ENCODE measurements around the gene ACTR1B.
A peak's percentile ranks its signal among the peaks of the same experiment; 100 is the strongest.
"Not testable (repeated sequence)": the region's sequence is repeated elsewhere in the genome, so short reads cannot be mapped to it uniquely, and the experiment has no call there.

Gene ACTR1B

GRCh38 chr2:97663962-97664635, at the start of gene ACTR1B:
ACTR1B (minus strand) TSS chr2:97664044; CDS start chr2:97663890, 154 bp downstream.
- Histone ChIP-seq H3K9me3 (ENCODE audit: severe bottlenecking) (no peaks in the 10 kb centered on the region), H3K36me3 (ENCODE audit: low read depth) (peaks cover 15% of the 10 kb centered on the region), H3K4me3 (ENCODE audit: severe bottlenecking) (peak within 1 kb of the TSS; percentile 85), H3K27ac (ENCODE audit: poor library complexity, severe bottlenecking) (peak within 1 kb of the TSS; percentile 88), H3K27me3 (ENCODE audit: insufficient read depth, poor library complexity, severe bottlenecking) (no peaks in the 10 kb centered on the region), H3K4me1 (ENCODE audit: insufficient read depth, poor library complexity, severe bottlenecking) (no peaks in the 10 kb centered on the region)
- peak; percentile 77 for TF ChIP-seq CTCF (IDR thresholded peaks at IDR 0.05; ENCODE audit: poor library complexity, severe bottlenecking)
- peak; percentile 97 for DNase-seq (ENCODE audit: low spot score)
- ATAC-seq (ENCODE audit: low read depth) = peak; percentile 86

GRCh38 chr2:97712693-97713295, 49.0 kb upstream of the ACTR1B start:
- no peaks in the 10 kb centered on the region for H3K9me3 ChIP-seq (ENCODE audit: severe bottlenecking)
- DNase-seq (ENCODE audit: low spot score) (no peak), ATAC-seq (ENCODE audit: low read depth) (no peak)
- no peaks in the 10 kb centered on the region for H3K36me3 ChIP-seq (ENCODE audit: low read depth)
- H3K27me3 ChIP-seq (ENCODE audit: insufficient read depth, poor library complexity, severe bottlenecking) = no peaks in the 10 kb centered on the region
- H3K4me1 ChIP-seq (ENCODE audit: insufficient read depth, poor library complexity, severe bottlenecking) = no peaks in the 10 kb centered on the region
- TF ChIP-seq CTCF (IDR thresholded peaks at IDR 0.05; ENCODE audit: poor library complexity, severe bottlenecking) = no peak
- no peak overlapping the region for H3K4me3 ChIP-seq (ENCODE audit: severe bottlenecking)
- H3K27ac ChIP-seq (ENCODE audit: poor library complexity, severe bottlenecking) = no peak overlapping the region

- not testable (repeated sequence) for DNase-seq (ENCODE audit: low spot score); H3K9me3 ChIP-seq (ENCODE audit: severe bottlenecking); ATAC-seq (ENCODE audit: low read depth); H3K27me3 ChIP-seq (ENCODE audit: insufficient read depth, poor library complexity, severe bottlenecking); H3K27ac ChIP-seq (ENCODE audit: poor library complexity, severe bottlenecking); H3K4me1 ChIP-seq (ENCODE audit: insufficient read depth, poor library complexity, severe bottlenecking); H3K36me3 ChIP-seq (ENCODE audit: low read depth); H3K4me3 ChIP-seq (ENCODE audit: severe bottlenecking)
These were observed 48.3 kb upstream of the ACTR1B start for GRCh38 chr2:97712175-97712574.

- no peak for TF ChIP-seq CTCF (IDR thresholded peaks at IDR 0.05; ENCODE audit: poor library complexity, severe bottlenecking)
- Histone ChIP-seq H3K4me3 (ENCODE audit: severe bottlenecking) (no peak overlapping the region), H3K4me1 (ENCODE audit: insufficient read depth, poor library complexity, severe bottlenecking) (no peaks in the 10 kb centered on the region), H3K27ac (ENCODE audit: poor library complexity, severe bottlenecking) (no peak overlapping the region), H3K9me3 (ENCODE audit: severe bottlenecking) (no peaks in the 10 kb centered on the region), H3K36me3 (ENCODE audit: low read depth) (no peaks in the 10 kb centered on the region), H3K27me3 (ENCODE audit: insufficient read depth, poor library complexity, severe bottlenecking) (no peaks in the 10 kb centered on the region)
- ATAC-seq (ENCODE audit: low read depth) = no peak
- no peak for DNase-seq (ENCODE audit: low spot score)
These were observed 47.5 kb upstream of the ACTR1B start for GRCh38 chr2:97711394-97711711.

GRCh38 chr2:97708608-97709007, 44.8 kb upstream of the ACTR1B start:
- Histone ChIP-seq H3K27me3 (ENCODE audit: insufficient read depth, poor library complexity, severe bottlenecking) (no peaks in the 10 kb centered on the region), H3K4me3 (ENCODE audit: severe bottlenecking) (no peak overlapping the region), H3K9me3 (ENCODE audit: severe bottlenecking) (no peaks in the 10 kb centered on the region), H3K4me1 (ENCODE audit: insufficient read depth, poor library complexity, severe bottlenecking) (no peaks in the 10 kb centered on the region), H3K27ac (ENCODE audit: poor library complexity, severe bottlenecking) (no peak overlapping the region), H3K36me3 (ENCODE audit: low read depth) (no peaks in the 10 kb centered on the region)
- no peak for ATAC-seq (ENCODE audit: low read depth)
- DNase-seq (ENCODE audit: low spot score) = no peak
- no peak for TF ChIP-seq CTCF (IDR thresholded peaks at IDR 0.05; ENCODE audit: poor library complexity, severe bottlenecking)

Measured in RWPE2 (cell line).